GM21717 (cell line): Measurements from ENCODE around the gene LCE1B.

Experiments used
- ATAC-seq: cut with Tn5 transposase; IDR thresholded peaks from one replicate; pipeline ENCODE4 v1.9.1; 2021; ENCODE audit warnings: mild to moderate bottlenecking, moderate library complexity; ENCODE audit not compliant: unreplicated experiment

Gene LCE1B, protein sequence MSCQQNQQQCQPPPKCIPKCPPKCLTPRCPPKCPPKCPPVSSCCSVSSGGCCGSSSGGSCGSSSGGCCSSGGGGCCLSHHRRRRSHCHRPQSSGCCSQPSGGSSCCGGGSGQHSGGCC

DNA sequence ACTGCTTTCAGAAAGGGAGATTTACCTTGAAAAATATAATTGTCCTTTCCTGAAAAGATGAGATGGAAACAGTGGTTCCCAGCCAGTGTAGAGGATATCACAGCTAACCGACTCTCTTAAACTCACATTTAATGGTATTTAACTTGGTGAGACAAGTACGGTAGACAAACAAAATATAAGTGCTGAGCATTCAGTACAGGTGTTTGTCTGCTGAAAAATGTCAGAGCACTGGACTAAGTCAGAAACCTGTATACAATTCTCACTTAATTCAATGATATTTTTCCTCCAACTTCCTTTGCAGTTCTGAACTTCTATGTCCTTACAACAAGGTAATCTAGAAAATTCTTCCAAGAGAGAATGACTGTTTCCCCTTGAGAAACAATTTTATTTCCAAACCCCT lies at the start of gene LCE1B:
Gene LCE1B, plus strand, starts transcription at position 301 of the 400 bp plus-strand sequence. CDS start 476 bp downstream, outside the sequence.
- no peak for ATAC-seq

DNA sequence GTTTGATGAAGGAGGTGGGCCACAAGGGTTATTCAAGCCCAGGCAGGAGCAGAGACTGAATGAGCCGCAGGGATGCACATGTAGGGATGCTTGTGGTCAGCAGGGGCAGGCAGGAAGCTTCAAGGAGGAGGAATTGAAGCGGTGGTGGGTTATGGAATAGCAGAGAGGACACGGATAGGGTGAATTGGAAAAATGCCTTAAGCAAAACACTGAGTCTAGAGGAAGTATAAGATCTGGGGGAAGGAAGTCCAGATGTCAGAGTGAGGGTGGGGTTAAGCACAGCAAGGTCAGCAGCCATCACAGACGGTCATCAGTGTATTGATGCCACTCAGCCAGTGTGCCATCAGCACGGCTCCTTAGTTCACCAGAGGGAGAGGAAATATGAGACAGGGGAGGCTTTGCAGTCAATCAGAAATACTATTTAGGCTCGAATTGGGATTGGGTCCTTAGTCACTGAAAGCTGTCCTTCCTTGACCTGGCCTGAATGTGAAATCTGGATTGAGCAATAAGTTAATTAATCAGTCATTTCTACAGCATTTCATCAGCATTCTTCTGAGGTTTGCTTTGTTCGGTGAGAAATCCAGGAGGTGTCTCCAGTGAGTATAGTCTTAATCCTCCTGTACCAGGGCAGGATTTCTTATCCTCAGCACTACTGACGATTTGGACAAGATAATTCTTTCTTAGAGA lies 42.8 kb upstream of the LCE1B start:
- ATAC-seq, result no peak

DNA sequence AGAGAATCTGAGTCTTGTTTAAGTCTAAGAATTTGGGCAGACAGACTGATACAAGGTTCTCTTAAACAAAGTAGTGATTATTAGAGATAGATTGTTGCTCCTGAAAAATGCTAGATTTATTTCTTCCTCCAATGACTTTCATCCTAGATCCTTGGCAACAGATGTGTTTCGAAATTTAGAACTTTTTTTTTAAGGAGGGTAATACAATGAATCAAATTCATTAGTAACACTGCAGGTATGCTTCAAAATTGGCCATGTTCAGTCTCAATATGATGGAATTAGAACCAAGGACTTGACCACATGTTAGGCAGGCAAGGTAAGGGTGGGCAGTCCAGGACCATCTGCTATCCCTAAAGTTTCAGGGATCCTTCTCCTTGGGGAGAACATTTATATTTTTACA lies 41.4 kb upstream of the LCE1B start:
- ATAC-seq, result no peak

DNA sequence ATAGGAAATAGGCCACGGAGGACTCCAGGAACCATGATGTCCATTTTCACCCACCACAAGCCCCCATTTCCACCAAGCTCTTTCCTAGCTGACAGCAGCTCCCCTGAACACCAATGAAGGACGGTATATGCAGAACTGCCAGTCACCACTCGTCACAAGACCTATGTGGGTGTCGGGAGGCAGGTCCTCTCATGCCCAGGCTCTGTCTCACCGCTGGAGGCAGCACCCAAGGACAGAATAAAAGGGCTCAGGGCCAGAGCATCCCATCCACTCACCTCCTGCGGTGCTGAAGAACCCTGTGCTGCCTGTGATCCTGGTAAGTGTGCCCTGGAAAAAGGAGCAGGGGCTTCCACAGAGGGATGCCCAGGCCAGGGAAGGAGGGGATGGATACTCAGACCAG lies 36.9 kb upstream of the LCE1B start, which contains the start of gene LCE1F:
Gene LCE1F, plus strand, starts transcription at position 266 of the 400 bp plus-strand sequence. CDS start 1,232 bp downstream, outside the sequence.
- ATAC-seq, result no peak

DNA sequence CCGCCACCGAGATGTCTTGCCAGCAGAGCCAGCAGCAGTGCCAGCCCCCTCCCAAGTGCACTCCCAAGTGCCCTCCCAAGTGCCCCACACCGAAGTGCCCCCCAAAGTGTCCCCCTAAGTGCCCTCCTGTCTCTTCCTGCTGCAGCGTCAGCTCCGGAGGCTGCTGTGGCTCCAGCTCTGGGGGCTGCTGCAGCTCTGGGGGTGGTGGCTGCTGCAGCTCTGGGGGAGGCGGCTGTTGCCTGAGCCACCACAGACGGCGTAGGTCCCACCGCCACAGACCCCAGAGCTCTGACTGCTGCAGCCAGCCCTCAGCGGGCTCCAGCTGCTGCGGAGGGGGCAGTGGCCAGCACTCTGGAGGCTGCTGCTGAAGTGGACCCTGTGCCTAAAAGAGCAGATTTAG lies 35.4 kb upstream of the LCE1B start:
- ATAC-seq, result no peak

DNA sequence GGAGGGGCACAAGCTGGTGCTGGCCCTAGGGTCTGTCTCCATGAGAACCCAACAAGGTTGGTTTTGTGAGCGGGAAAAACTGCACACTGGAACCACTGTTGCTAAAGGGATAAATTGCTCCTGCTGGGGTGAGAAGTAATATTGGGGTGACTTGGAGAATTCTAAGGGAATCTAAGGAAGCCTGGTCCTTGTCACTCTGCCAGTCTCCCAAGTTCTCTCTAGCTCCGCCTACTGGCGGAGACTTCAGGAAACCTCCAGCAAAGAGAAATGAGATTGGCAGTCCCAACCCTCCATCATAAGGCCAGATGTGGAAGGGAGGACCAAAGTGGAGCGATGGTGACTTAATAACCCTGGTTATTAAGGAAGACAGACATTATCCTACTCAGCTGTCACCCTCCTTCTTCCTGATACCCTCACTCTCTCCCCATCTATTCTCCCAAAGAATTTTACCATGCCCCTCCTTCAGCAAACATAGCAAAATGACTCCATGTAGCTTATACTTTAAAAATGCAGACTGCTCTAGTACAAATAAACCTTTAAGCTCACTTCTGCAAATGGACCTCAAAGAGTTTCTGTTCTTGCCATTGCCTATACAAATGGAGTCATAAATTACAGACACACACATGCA lies 34.1 kb upstream of the LCE1B start:
- ATAC-seq, result no peak

DNA sequence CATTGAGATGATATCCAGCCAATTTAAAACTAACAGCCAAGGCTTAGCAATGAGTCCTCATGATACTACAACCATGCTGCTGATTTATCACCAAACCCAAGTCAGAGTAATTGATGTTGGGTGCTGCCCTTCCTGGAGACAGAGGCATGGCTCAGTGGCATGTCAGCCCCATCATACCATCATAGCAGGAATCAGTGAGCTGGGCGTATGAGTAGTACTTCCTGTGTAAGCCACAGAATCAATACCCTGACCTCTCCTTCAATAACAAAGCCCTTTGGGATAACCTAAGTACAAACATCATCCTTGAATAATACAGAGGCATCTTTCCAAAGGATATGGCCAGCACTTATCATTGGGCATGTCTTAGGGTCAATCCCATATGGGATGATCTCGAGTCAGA lies 28.7 kb upstream of the LCE1B start:
- ATAC-seq, result no peak

DNA sequence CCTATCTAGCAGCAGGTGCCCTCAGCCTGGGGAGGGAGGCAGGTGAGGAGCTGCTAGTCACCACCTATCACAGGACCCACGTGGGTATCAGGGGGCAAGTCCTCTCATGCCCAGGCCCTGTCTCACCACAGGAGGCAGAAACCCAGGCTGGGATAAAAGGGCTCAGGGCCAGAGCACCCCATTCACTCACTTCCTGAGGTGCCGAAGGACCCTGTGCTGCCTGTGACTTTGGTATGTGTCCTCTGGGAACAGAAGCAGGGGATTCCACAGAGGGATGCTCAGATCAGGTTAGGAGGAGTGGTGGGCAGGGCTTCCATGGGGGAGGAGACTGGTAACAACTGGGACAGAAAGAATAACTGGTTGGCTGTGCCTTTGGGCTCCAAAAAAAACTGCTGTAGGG lies 25.7 kb upstream of the LCE1B start, which contains the start of gene LCE1E:
Gene LCE1E, plus strand, starts transcription at position 181 of the 400 bp plus-strand sequence. CDS start 1,043 bp downstream, outside the sequence.
- no peak for ATAC-seq

DNA sequence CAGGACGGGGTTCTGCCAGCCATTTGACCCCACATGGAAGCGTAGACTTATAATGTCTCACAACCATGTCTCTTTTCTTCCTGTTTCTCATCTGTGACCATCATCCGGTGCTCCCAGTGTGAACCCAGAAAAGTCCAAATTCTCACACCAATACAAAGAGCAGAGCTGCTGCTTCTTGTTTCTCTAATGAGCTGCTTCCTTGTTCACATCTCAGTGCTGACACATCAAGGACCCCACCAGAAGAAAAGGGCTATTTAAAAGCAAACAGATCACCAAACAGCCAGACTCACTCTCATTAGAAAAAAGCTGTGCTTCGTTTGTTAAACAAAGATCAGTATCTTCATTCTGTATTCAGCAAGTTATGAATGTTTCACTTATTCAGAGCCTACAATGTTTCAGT lies 16.1 kb upstream of the LCE1B start:
- no peak for ATAC-seq

DNA sequence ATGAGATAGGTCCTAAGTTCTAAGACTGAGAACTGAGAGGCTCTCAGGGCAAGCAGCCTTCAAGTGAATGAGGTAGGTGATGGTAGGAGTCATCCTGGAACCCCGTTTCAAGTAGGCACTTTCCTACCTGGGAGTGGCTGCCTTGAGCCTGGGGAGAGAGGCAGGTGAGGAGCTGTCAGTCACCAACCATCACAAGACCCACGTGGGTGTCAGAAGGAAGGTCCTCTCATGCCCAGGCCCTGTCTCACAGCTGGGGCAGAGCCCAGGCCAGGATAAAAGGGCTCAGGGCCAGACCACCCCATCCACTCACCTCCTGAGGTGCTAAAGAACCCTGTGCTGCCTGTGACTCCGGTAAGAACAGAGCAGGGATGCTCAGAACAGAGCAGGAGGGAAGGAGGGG lies 15.3 kb upstream of the LCE1B start, which contains the start of gene LCE1D:
Gene LCE1D, plus strand, starts transcription at position 301 of the 400 bp plus-strand sequence. CDS start 1,074 bp downstream, outside the sequence.
- no peak for ATAC-seq

DNA sequence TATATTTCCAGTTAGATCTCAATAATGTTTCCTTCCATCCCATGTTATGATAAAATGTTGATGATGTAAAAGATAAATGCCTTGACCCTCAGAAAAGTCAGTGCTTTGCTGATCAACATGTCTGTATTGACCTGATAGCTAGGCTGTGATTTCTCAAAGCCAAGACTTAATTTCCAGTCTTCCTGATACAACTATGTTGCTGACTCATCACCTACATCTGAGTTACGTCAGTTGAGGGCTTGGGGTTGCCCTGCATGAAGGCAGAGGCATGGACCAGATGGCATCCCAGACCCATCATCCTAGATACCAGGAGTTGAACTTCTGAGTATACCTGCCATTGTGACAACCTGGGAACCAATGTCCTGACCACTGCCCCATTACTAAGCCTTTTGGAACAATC lies 10.4 kb upstream of the LCE1B start:
- ATAC-seq, result no peak

DNA sequence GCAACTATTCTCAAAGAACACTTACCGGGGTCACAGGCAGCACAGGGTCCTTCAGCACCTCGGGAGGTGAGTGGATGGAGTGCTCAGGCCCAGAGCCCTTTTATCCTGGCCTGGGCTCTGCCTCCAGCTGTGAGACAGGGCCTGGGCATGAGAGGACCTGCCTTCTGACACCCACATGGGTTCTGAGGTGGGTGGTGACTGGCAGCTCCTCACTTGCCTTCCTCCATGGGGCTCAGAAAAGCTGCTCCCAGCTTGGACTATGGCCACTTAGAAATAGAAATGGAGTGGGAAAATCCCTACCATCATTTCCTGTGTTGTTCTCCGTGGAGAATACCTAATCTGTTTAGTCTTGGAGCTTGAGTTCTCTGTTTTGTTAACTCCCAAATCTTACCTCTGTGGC lies 5.2 kb upstream of the LCE1B start, which contains the start of gene LCE1C:
Gene LCE1C, minus strand, starts transcription at position 76 of the 400 bp plus-strand sequence. CDS start 1,173 bp downstream, outside the sequence.
- no peak for ATAC-seq

DNA sequence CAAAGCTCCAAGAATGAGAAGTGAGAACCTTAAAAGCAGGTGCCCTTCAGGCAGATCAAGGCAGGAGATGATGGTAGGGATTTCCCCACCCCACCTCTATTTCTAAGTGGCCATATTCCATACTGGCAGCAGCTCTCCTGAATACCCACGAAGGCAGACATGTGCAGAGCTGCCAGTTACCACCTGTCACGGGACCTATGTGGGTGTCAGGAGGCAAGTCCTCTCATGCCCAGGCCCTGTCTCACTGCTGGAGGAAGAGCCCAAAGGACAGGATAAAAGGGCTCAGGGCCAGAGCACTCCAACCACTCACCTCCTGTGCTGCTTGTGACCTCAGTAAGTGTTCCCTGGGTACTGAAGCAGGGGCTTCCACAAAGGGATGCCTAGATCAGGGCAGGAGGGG lies 721 bp upstream of the LCE1B start:
- ATAC-seq, result no peak

DNA sequence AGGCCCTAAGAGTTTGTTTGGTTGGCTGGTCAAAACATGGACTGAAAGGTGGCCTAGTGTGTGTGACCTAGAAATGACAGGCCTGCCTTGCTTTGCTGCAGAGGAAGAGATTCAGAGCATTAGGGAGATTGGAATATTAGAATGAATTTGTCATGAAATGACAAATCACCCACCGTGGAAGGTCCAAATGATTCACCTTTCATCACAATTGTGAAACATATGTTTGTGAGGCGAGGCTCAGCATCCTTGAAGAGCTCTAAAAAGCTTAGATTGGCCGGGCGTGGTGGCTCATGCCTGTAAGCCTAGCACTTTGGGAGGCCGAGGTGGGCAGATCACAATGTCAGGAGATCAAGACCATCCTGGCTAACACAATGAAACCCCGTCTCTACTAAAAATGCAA lies 5.5 kb downstream of the LCE1B start:
- no peak for ATAC-seq

DNA sequence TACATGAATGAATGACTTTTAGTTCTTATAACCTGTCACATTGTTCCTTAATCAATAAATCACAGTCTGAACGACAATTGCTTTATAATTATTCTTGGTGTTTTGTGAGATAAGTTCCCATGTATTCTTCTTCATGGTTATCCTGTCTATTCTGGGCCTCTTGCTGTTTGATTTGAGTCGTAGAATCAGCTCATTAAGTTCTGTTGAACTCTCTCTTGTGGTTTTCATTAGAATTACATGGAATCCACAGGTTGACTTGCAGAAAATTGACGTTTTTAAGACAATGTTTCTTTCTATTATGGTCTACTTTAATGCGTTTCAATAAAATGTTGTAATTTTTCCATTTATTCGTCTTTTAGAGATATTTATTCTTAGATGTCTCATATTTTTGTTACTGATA lies 11.5 kb downstream of the LCE1B start:
- ATAC-seq, result no peak

DNA sequence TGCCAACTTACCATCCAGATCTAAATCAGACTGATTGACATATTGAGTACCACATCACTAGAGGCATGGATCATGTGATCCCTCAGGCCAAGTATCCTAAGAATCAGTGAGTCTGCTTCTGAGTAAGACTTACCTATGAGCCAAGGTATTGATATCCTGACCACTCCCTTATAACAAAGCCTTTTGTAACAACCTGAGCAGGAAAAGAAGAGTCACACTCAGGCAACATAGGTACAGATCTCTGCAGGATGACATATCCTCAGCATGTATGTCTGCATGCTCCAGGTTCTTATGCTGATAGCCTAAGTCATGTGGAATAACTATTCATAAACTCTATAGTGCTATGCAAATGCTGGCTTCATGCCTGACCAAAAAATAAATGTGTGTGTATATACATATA lies 13.2 kb downstream of the LCE1B start:
- no peak for ATAC-seq

DNA sequence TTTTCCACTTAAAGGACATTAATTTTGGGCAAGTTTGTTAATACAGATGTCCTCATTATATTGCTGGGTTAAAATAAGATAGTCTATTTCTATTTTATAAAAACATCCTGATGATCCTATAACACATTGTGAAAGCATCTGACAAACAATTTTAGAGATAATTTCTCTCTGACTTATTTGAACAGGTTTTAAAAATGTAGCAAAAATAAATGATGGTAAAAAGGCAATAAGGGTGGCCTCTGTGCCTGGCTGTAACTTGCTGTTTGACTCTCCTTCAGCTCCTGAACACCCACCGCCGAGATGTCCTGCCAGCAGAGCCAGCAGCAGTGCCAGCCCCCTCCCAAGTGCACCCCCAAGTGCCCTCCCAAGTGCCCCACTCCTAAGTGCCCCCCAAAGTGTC lies 15.4 kb downstream of the LCE1B start, which contains the start of gene LCE1A:
Gene LCE1A, plus strand, starts transcription at position 301 of the 400 bp plus-strand sequence. Its CDS starts 0 bp downstream, at position 301.
- ATAC-seq, result no peak

DNA sequence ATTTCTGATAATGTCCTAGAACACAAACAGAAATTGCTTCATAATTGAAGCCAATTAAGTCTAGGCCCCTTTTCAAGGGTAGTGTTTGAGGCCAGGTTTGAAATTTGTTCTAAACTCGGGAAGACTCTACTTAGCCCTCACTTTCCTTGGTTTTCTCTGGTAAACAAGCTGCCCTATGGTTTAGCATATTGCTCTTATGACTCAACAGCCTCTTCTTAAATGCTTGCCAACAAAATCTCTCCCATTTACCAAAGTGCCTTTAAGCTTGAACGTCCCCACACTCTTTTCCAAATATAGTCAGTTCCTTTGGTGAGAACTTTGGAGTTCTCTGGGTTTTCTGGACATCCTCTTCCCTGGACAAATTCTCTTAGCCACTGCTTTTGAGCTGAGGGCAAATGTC lies 25.1 kb downstream of the LCE1B start:
- ATAC-seq, result no peak

DNA sequence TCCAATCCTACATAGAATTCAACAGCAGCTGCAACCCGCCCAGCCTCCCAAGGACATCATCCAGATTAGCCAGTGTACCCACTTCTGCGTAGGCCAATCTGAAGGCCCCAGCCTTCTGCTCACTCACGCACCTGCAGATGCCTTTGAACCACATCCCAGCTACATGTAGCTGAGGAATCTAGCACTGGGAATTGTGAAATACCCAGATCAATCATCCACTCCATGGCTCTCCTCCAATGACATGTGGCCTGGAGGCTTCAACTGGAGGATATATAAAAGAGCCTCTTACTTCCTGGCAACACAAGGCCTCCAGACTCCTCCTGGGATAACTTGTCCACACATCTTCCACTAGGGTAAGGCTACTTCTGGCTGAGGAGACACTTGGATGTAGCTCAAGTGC lies 30.8 kb downstream of the LCE1B start, which contains the start of gene LCE6A:
Gene LCE6A, plus strand, starts transcription at position 301 of the 400 bp plus-strand sequence. CDS start 665 bp downstream, outside the sequence.
- ATAC-seq, result no peak

DNA sequence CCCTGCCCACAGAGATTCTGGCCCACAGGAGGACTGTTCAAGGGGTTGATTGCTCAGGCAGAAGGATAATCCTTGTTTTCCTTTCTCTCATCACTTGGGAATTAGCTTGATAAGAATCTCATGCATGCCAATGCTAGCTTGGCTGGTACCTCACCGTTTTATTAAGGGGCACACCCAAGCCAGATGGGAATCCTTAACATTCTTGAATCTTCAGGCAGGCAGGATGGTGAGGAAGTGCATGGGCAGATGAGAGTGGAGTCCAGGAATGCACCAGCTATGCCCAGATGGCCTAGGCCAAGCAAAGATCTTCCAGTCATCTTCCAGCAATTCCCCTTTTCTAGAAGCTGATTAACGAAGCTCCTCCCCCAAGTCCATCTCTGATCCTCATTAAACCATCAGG lies 43.9 kb downstream of the LCE1B start:
- ATAC-seq, result no peak

DNA sequence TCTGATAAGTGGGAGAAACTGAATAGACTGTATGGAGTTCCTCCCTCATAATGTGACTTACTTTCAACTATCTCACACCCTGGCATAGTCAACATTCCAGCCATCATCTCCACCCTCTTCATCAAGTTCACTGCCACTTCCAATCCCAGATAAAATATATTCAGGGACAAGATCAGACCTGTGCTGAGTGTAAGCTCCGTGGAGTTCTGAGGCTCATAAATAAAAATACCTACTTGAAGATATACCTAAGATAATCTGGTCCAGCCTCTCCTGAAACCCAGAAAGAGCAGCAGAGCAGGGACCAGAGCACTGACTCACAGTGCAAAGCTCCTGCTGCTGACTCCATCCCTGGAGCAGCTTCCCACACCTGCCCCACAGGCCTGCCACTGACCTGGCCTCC lies 46.3 kb downstream of the LCE1B start:
- ATAC-seq, result no peak

DNA sequence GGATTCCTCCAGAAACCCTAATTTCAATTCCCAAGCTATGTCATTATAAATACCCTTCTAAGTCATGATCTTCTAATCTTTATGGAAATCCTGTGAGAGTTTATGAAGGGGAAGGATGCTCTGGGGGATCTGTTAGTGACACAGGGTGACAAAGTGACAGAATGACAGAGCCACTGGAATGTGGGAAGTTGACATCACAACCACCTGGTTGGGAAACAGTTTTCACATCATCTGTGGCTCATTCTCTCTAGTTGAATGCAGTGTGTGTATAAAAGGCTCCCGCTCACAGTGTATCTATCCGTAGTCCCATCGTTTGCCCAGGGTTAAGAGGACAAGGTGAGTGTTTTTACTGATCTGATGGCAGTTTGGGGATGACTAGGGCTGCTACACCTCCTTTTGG lies 47.9 kb downstream of the LCE1B start, which contains the start of gene LCE7A:
Gene LCE7A, plus strand, starts transcription at position 301 of the 400 bp plus-strand sequence. CDS start 702 bp downstream, outside the sequence.
- ATAC-seq, result no peak
